HepG2 (cell line): ENCODE data around the gene CMIP. TPM values are rescaled to one million over a fixed set of nuclear protein-coding genes. Genes with fewer than 3 reads are reported as not detected.

Source experiments
- FOXJ3 ChIP-seq: sonication (generic); formaldehyde crosslinking; IDR thresholded peaks from 2 replicates; pipeline ENCODE4 v1.4.0; 2020; ENCODE audit warnings: missing genetic modification reagents, mild to moderate bottlenecking, borderline replicate concordance
- FOXP4 ChIP-seq: sonication (generic); formaldehyde crosslinking; IDR thresholded peaks from 2 replicates; pipeline ENCODE4 v1.4.0; 2020; ENCODE audit warnings: missing genetic modification reagents
- HDAC2 ChIP-seq: sonication (generic); formaldehyde crosslinking; IDR thresholded peaks from 2 replicates; pipeline ENCODE4 v1.4.0; 2020; ENCODE audit warnings: missing genetic modification reagents
- MIER3 ChIP-seq: IDR thresholded peaks from 2 replicates; pipeline ENCODE4 v1.6.1; 2016; ENCODE audit warnings: missing compliant biosample characterization, borderline replicate concordance
- MYC ChIP-seq: sonication (generic); formaldehyde crosslinking; IDR thresholded peaks from 2 replicates; pipeline ENCODE4 v1.9.0; 2021; ENCODE audit warnings: missing genetic modification reagents, borderline replicate concordance
- NR2F1 ChIP-seq, 2 experiments: fragments of 450-650 bp in 1 of 2; formaldehyde crosslinking in 1 of 2; IDR thresholded peaks; 2 replicates each; pipeline versions ENCODE4 v1.5.0 to v1.6.1; 2016 to 2020; ENCODE audit warnings: mild to moderate bottlenecking in 1 of 2, missing compliant biosample characterization in 1 of 2, missing genetic modification reagents in 1 of 2, moderate library complexity in 1 of 2
- PHF20 ChIP-seq: sonication (generic); formaldehyde crosslinking; IDR thresholded peaks from 2 replicates; pipeline ENCODE4 v1.5.0; 2020; ENCODE audit warnings: mild to moderate bottlenecking, missing genetic modification reagents
- RFXAP ChIP-seq: sonication (generic); formaldehyde crosslinking; IDR thresholded peaks from 2 replicates; pipeline ENCODE4 v1.4.0; 2020; ENCODE audit warnings: missing genetic modification reagents, borderline replicate concordance
- STAT6 ChIP-seq: sonication (generic); formaldehyde crosslinking; IDR thresholded peaks from 2 replicates; pipeline ENCODE4 v1.4.0; 2020; ENCODE audit warnings: missing genetic modification reagents, mild to moderate bottlenecking, borderline replicate concordance
- TGIF2 ChIP-seq: IDR thresholded peaks from 2 replicates; pipeline ENCODE4 v1.6.1; 2016; ENCODE audit warnings: control low read depth, missing compliant biosample characterization
- TMF1 ChIP-seq: sonication (generic); formaldehyde crosslinking; IDR thresholded peaks from 2 replicates; pipeline ENCODE4 v1.8.1; 2022; ENCODE audit warnings: low read depth, missing genetic modification reagents
- U2AF2 ChIP-seq: fragments of 200-400 bp; formaldehyde crosslinking; IDR thresholded peaks from 2 replicates; pipeline ENCODE4 v1.6.1; 2017; ENCODE audit warnings: low read depth, mild to moderate bottlenecking, low read length
- XBP1 ChIP-seq: sonication (generic); formaldehyde crosslinking; IDR thresholded peaks from 2 replicates; pipeline ENCODE4 v1.5.0; 2020; ENCODE audit warnings: missing genetic modification reagents
- YEATS4 ChIP-seq: sonication (generic); formaldehyde crosslinking; IDR thresholded peaks from 2 replicates; pipeline ENCODE4 v1.4.0; 2020; ENCODE audit warnings: missing genetic modification reagents, borderline replicate concordance
- ZMYM2 ChIP-seq: sonication (generic); formaldehyde crosslinking; IDR thresholded peaks from 2 replicates; pipeline ENCODE4 v1.8.0; 2022; ENCODE audit warnings: mild to moderate bottlenecking, missing genetic modification reagents
- ZNF18 ChIP-seq: sonication (generic); formaldehyde crosslinking; IDR thresholded peaks from 2 replicates; pipeline ENCODE4 v1.8.0; 2022; ENCODE audit warnings: mild to moderate bottlenecking, missing genetic modification reagents; ENCODE audit not compliant: insufficient replicate concordance
- ZNF180 ChIP-seq: sonication (generic); formaldehyde crosslinking; IDR thresholded peaks from 2 replicates; pipeline ENCODE4 v1.4.0; 2020; ENCODE audit warnings: low read depth, missing genetic modification reagents, borderline replicate concordance
- ZNF557 ChIP-seq: sonication (generic); formaldehyde crosslinking; IDR thresholded peaks from 2 replicates; pipeline ENCODE4 v1.4.0; 2020; ENCODE audit warnings: missing genetic modification reagents
- ZNF674 ChIP-seq: sonication (generic); formaldehyde crosslinking; IDR thresholded peaks from 2 replicates; pipeline ENCODE4 v1.5.0; 2020; ENCODE audit warnings: low read depth, mild to moderate bottlenecking, missing genetic modification reagents
- ZNF704 ChIP-seq: sonication (generic); formaldehyde crosslinking; IDR thresholded peaks from 2 replicates; pipeline ENCODE4 v1.8.1; 2023; ENCODE audit warnings: mild to moderate bottlenecking, inconsistent platforms, moderate library complexity, missing genetic modification reagents, borderline replicate concordance
- ZNF773 ChIP-seq: sonication (generic); formaldehyde crosslinking; IDR thresholded peaks from 2 replicates; pipeline ENCODE4 v1.4.0; 2020; ENCODE audit warnings: missing genetic modification reagents, borderline replicate concordance
- ZZZ3 ChIP-seq: sonication (generic); formaldehyde crosslinking; IDR thresholded peaks from 2 replicates; pipeline ENCODE4 v1.4.0; 2020; ENCODE audit warnings: missing genetic modification reagents, mild to moderate bottlenecking, borderline replicate concordance
- polyA plus RNA-seq, 8 experiments: library from polyadenylated mRNA; depleted of rRNA in 3 of 8; stranded (reverse) in 7 of 8; unstranded in 1 of 8; fragments of >200 nt; fragmentation: Illumina TruSeq in 4 of 8; extraction: Trizol in 4 of 8; gene quantifications; 2 replicates each; pipeline versions ENCODE4 v1.2.1 to v1.2.3, GENCODE V29; 2011 to 2016; ENCODE audit warnings: low read depth in 4 of 8, missing spikeins in 1 of 8, mixed read lengths in 1 of 8; ENCODE audit not compliant: insufficient read depth in 1 of 8
- total RNA-seq, 5 experiments: library from RNA; depleted of rRNA; stranded (reverse); fragments of >200 nt; fragmentation: Illumina TruSeq; extraction: Trizol; gene quantifications; 2 replicates each; pipeline ENCODE4 v1.2.3, GENCODE V29; 2016; ENCODE audit warnings: low read depth in 1 of 5

CMIP gene
- total and polyA plus RNA-seq, 2 of the 13 experiments (the other 11 are each of a cell fraction or from before 2014, with no cell fraction given) = 10.9 to 18.1 TPM

- no peak for TF ChIP-seq MYC (CRISPR knock-in tag)
- TF ChIP-seq ZZZ3 (CRISPR knock-in tag) = 0 out of 2 replicates have a peak, but pooled peaks have one; percentile 9
- peak; percentile 83 for TF ChIP-seq MIER3 (CRISPR knock-in tag)
- no peak for TF ChIP-seq ZNF704
- TF ChIP-seq ZNF180 (CRISPR knock-in tag) = no peak
- peak; percentile 76 to 80; a peak in 2 of 4 replicates for TF ChIP-seq NR2F1 (CRISPR knock-in tag; IDR thresholded peaks at IDR 0.05)
- no peak; the same call in 1 of the 2 replicates for TF ChIP-seq YEATS4 (CRISPR knock-in tag)
- TF ChIP-seq U2AF2 = no peak; the same call in 1 of the 2 replicates
- peak; percentile 34; the same call in 1 of the 2 replicates for TF ChIP-seq FOXJ3 (CRISPR knock-in tag)
- no peak for TF ChIP-seq ZNF773 (CRISPR knock-in tag)
- TF ChIP-seq RFXAP (CRISPR knock-in tag) = no peak
- peak; percentile 74 for TF ChIP-seq FOXP4 (CRISPR knock-in tag)
- no peak for TF ChIP-seq TGIF2 (CRISPR knock-in tag)
- no peak; the same call in 1 of the 2 replicates for TF ChIP-seq PHF20 (CRISPR knock-in tag)
- no peak for TF ChIP-seq ZNF674 (CRISPR knock-in tag)
- peak; percentile 48; the same call in 1 of the 2 replicates for TF ChIP-seq ZMYM2 (CRISPR knock-in tag)
- TF ChIP-seq ZNF18 (CRISPR knock-in tag) = peak; percentile 1
- TF ChIP-seq ZNF557 (CRISPR knock-in tag) = no peak
- TF ChIP-seq STAT6 (CRISPR knock-in tag) = 0 out of 2 replicates have a peak, but pooled peaks have one; percentile 35
- TF ChIP-seq XBP1 (CRISPR knock-in tag) = no peak
- TF ChIP-seq TMF1 = no peak
- TF ChIP-seq HDAC2 (CRISPR knock-in tag) = peak; percentile 83; the same call in 1 of the 2 replicates
Observed at GRCh38 chr16:81548876-81549546, 104.4 kb downstream of the CMIP start (continued).
